ENCODE data around the gene ZNF473.
A peak's percentile ranks its signal among the peaks of the same experiment; 100 is the strongest.

The ZNF473 gene

GRCh38 chr19:49983645-49984229 is 42.1 kb upstream of the ZNF473 start:
- peak; percentile 78 for DNase-seq (ENCODE audit: low read depth)

GRCh38 chr19:49984491-49984890 is 41.3 kb upstream of the ZNF473 start:
- H3K4me3 ChIP-seq (ENCODE audit: low read depth, low read length) = no peak overlapping the region
- no peak for TF ChIP-seq CTCF (IDR thresholded peaks at IDR 0.05; ENCODE audit: insufficient read depth, low read depth, low read length, missing control alignments)
- DNase-seq (ENCODE audit: low read depth) = no peak

More at GRCh38 chr19:49983645-49984229, 42.1 kb upstream of the ZNF473 start:
- no peak overlapping the region for H3K4me3 ChIP-seq (ENCODE audit: low read depth, low read length)
- TF ChIP-seq CTCF (IDR thresholded peaks at IDR 0.05; ENCODE audit: insufficient read depth, low read depth, low read length, missing control alignments) = peak; percentile 94

GRCh38 chr19:49985871-49986270 is 39.9 kb upstream of the ZNF473 start:
- H3K4me3 ChIP-seq (ENCODE audit: low read depth, low read length) = no peak overlapping the region
- TF ChIP-seq CTCF (IDR thresholded peaks at IDR 0.05; ENCODE audit: insufficient read depth, low read depth, low read length, missing control alignments) = no peak
- no peak for DNase-seq (ENCODE audit: low read depth)

GRCh38 chr19:49986354-49986753 is 39.5 kb upstream of the ZNF473 start:
- TF ChIP-seq CTCF (IDR thresholded peaks at IDR 0.05; ENCODE audit: insufficient read depth, low read depth, low read length, missing control alignments) = no peak
- DNase-seq (ENCODE audit: low read depth) = no peak
- H3K4me3 ChIP-seq (ENCODE audit: low read depth, low read length) = no peak overlapping the region

- peak; percentile 88 for DNase-seq (ENCODE audit: low read depth)
- H3K4me3 ChIP-seq (ENCODE audit: low read depth, low read length) = no peak overlapping the region
- no peak for TF ChIP-seq CTCF (IDR thresholded peaks at IDR 0.05; ENCODE audit: insufficient read depth, low read depth, low read length, missing control alignments)
Observed at GRCh38 chr19:49987159-49987698, 38.6 kb upstream of the ZNF473 start.

GRCh38 chr19:49988007-49988406 is 37.8 kb upstream of the ZNF473 start:
- no peak overlapping the region for H3K4me3 ChIP-seq (ENCODE audit: low read depth, low read length)
- no peak for DNase-seq (ENCODE audit: low read depth)
- no peak for TF ChIP-seq CTCF (IDR thresholded peaks at IDR 0.05; ENCODE audit: insufficient read depth, low read depth, low read length, missing control alignments)

- TF ChIP-seq CTCF (IDR thresholded peaks at IDR 0.05; ENCODE audit: insufficient read depth, low read depth, low read length, missing control alignments) = no peak
- DNase-seq (ENCODE audit: low read depth) = no peak
- H3K4me3 ChIP-seq (ENCODE audit: low read depth, low read length) = no peak overlapping the region
Observed at GRCh38 chr19:49988433-49988832, 37.4 kb upstream of the ZNF473 start.
